Amniotic stem cell (primary cell): Measurements from ENCODE around the gene TRIM14.
"Not testable (repeated sequence)": the region's sequence is repeated elsewhere in the genome, so short reads cannot be mapped to it uniquely, and the experiment has no call there.

Experiments used
- DNase-seq: peaks from one replicate; lab custom pipeline; 2025; lab: John Stamatoyannopoulos, UW

Gene TRIM14

GRCh38 chr9:98140503-98140902 lies 21.5 kb upstream of the TRIM14 start:
- DNase-seq: no peak

DNA sequence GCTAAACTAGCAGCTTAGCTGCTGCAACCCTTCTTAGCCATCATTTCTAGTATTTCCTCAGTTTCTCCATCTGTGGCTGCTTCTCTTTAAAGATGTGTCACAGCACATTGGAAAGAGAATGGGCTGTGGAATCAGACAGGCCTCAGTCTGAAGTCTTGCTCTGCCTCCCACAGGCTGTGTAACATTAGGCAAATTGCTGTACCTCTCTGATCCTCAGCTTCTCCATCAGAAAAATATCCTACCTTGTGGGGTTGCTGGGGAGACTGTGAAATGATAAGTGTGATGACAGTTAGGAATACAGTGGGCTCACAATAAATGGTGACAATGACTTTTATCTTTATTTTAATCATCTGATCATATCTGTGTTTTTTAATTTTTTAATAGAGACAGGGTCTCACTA lies 17.5 kb upstream of the TRIM14 start:
- no peak for DNase-seq

DNA sequence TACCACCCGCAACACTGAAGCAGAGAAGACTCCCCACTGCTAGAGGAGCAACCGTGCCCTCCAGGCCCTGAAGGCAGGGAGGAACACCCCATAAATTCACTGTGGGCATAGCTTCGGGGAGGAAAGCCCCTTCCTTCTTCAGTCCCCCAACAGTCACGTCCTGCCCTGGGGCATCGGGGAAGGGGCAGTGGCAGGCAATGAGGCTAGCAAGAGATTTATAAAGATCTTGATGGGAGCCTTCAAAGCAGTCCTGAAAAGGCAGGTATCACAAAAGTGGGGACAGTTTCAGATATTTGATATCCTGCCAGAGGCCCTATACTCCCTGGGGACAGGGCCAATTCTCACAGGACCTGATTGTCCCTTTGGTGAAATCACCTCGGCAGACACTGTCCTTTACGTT lies 16.9 kb upstream of the TRIM14 start:
- no peak for DNase-seq

- no peak for DNase-seq
Observed at GRCh38 chr9:98135558-98135934, 16.5 kb upstream of the TRIM14 start.

GRCh38 chr9:98134702-98135557 lies 15.9 kb upstream of the TRIM14 start:
- no peak for DNase-seq

GRCh38 chr9:98132806-98133631 lies 14.0 kb upstream of the TRIM14 start:
- DNase-seq: no peak

- DNase-seq: no peak
Observed at GRCh38 chr9:98132158-98132557, 13.1 kb upstream of the TRIM14 start.

DNA sequence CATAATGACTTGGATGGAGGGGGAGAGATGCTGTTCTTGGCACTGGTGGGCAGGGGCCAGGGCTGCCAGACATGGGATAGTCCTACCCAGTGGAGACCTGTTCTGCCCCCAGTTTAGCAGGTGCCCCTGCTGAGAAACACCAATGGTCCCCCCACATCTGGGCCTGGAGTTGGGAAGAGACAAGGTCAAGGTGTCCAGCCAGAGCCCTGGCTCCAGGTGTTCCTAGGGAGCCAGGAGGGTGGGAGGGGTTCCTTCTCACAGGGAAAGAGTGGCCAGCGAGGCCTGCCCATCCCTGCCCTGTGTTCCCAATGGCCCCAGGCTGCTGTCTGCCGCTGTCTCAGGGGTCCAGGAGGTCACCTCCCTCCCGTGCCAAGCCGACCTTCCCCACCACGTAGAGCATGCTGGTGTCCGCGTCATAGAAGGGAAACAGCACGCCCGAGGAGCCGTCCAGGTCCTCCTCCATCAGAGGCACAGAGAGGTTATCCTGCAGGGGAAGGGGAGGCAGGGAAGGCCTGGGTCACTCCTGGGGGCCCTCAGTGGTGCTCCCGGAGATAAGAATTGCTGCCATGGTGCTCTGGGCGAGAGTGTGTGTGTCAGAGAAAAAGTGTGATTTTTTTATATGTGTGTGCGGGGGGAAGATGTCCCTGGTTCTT lies 11.7 kb upstream of the TRIM14 start:
- no peak for DNase-seq

- not testable (repeated sequence) for DNase-seq
Observed at GRCh38 chr9:98130060-98130459, 11.0 kb upstream of the TRIM14 start.

GRCh38 chr9:98129451-98129881 lies 10.4 kb upstream of the TRIM14 start:
- DNase-seq: no peak

DNA sequence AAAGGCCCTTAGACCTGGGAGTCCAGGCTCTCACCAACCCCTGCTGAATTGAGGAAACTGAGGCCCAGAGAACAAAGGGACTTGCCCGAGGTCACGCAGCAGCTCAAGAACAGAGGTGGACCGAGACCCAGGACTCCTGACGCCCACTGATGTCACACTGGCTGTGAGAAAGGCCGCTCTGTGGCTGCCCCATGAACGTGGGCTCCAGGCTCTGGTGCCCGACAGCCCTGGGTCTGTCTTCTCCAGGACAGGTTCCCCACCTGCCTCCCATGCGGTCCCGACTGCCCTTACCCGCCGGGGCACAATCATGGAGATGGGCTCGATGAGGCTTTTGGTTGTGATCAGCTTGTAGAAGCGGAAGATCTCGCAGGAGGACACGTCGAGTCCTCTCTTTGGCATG lies 9.3 kb upstream of the TRIM14 start:
- DNase-seq: no peak

DNA sequence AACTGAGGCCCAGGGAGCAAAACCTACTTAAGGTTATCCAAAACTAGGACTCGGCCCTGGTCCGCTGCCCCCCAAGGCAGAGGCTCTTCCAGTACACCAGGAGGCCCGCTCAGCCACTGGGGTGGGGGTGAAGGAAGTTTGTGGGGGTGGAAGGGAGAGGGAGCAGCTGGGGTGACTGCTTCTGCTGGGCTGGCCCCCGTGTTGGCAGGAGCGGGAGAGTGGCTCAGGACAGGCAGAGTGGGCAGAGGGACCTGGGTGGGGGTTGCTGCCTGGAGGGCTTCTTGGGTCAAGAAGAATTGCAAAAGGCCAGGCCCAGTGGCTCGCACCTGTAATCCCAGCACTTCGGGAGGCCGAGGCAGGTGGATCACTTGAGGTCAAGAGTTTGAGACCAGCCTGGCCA lies 8.2 kb upstream of the TRIM14 start:
- DNase-seq: no peak

DNA sequence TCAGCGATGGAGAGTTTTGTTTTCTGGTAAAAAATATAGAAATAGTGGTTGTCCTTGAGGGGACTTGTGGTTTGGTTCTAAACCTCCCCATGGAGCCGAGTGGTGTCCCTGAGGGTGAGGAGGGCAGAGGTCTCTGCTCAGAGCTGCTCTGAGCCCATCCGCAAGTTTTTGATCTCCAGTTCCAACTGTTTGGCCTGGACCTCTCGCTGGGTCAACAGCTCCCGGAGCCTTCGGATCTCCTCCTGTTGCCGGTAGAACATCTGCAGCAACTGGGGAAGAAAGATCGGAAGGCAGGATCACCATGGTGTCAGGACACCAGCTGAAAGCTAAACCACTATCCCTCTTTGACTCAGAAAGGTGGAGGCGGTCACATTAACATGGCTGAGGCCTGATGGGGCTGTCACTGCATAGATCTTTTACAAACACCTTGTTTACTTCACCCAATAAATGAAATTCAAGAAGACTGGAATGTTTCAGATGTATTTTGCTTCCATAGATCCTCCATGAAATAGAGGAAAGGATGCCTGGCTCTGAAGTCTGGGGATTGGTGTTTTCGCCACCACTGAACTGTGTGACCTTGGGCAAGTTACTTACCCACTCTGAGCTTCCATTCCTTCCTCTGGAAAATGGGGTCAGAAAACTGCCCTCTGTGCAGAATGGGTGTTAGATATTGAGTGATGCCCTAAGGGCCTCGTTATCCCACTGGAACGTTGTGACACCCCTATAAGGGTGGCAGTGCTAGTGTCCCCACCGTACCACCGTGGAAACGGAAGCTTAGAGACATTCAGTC lies 5.8 kb upstream of the TRIM14 start:
- DNase-seq: no peak

- DNase-seq: not testable (repeated sequence)
Observed at GRCh38 chr9:98124091-98124490, 5.1 kb upstream of the TRIM14 start.

- DNase-seq: no peak
Observed at GRCh38 chr9:98121058-98121457, 2.0 kb upstream of the TRIM14 start.

- DNase-seq: no peak
Observed at GRCh38 chr9:98120476-98120875, 1.5 kb upstream of the TRIM14 start.

- DNase-seq: no peak
Observed at GRCh38 chr9:98117984-98118639, 910 bp downstream of the TRIM14 start.

DNA sequence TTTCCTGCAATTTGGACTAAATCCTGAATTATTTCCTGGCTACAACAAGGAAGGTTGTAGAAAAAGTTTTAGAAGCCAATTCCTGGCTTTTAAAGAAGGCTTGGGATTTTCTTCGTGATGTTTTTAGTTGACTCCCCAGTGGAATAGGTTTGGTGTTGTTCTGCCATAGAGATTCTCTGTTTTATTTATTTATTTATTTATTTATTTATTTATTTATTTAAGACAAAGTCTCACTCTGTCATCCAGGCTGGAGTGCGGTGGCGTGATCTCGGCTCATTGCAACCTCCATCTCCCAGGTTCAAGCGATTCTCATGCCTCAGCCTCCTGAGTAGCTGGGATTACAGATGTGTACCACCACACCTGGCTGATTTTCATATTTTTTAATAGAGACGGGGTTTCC lies 1.9 kb downstream of the TRIM14 start:
- not testable (repeated sequence) for DNase-seq

GRCh38 chr9:98109052-98109451 lies 10.0 kb downstream of the TRIM14 start:
- no peak for DNase-seq

DNA sequence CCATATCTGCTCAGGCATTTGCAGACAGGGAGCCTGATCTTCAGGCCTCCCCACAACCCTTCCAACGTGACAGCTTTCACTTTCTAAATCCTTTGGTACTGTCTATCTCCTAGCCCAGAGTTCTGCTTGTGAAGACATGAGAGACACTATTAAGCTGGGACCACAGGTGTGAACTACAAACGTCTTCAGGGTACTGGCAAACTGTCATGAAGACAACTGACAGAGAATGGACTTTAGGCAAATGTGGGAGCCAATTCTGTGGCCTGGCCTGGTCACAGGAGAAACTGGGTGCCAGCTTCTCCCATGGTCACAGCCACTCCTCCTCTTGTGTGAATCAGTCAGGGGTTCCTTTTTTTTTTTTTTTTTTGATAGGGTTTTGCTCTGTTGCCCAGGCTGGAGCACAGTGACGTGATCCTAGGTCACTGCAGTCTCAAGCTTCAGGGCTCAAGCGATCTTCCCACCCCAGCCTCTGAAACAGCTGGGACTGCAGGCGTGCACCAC lies 10.4 kb downstream of the TRIM14 start:
- no peak for DNase-seq

DNA sequence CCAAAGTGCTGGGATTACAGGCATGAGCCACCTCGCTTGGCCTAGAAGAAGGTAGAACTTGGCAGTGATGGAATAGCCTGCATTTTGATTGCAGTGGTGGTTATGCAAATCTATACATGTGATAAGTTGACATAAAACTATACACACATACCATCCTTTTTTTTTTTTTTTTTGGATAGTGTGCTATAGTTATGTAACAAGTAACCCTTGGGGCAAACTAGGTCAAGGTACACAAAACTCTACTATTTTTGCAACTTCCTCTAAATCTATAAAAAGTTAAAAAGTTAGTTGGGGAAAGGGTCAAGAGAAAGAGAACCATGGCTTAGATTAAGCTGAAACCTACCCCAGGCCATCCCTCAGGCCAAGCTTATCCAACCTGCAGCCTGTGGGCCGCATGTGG lies 11.1 kb downstream of the TRIM14 start:
- DNase-seq: no peak
